ENCODE data around the gene ZNF236.

DNA sequence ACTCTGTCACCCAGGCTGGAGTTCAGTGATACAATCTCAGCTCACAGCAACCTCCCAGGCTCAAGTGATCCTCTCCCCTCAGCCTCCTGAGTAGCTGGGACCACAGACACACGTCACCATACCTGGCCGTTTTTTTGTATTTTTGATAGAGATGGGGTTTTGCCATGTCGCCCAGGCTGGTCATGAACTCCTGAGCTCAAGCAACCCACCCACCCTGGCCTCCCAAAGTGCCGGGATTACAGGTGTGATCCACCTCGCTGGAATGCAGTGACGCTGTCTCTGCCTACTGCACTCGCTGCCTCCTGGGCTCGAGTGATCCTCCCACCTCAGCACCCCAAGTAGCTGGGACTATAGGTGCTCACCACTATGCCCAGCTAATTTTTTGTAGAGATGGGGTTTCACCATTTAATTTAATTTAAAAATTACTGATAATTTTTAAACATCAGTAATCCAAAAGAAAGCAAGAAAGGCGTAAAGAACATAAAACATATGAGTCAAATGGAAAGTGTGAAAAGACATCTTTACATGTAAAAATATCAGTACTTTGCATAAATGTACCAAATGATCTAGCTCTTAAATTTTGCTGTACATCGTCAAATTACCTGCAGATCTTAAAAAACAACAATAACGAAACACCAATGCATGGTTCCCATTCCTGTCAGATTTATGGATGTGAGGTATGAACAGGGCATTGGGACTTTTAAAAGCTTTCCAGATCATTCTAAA, 2.8 kb upstream of the ZNF236 start:
- TF ChIP-seq, protein P1, sequence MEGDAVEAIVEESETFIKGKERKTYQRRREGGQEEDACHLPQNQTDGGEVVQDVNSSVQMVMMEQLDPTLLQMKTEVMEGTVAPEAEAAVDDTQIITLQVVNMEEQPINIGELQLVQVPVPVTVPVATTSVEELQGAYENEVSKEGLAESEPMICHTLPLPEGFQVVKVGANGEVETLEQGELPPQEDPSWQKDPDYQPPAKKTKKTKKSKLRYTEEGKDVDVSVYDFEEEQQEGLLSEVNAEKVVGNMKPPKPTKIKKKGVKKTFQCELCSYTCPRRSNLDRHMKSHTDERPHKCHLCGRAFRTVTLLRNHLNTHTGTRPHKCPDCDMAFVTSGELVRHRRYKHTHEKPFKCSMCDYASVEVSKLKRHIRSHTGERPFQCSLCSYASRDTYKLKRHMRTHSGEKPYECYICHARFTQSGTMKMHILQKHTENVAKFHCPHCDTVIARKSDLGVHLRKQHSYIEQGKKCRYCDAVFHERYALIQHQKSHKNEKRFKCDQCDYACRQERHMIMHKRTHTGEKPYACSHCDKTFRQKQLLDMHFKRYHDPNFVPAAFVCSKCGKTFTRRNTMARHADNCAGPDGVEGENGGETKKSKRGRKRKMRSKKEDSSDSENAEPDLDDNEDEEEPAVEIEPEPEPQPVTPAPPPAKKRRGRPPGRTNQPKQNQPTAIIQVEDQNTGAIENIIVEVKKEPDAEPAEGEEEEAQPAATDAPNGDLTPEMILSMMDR (IDR thresholded peaks at IDR 0.05): no peak
- no peak for TF ChIP-seq POLR2A (IDR thresholded peaks at IDR 0.05)
